AG04450 (cell line): ENCODE measurements around the gene MS4A15. TPM values are rescaled to one million over a fixed set of nuclear protein-coding genes. Genes with fewer than 3 reads are reported as not detected.

Experiments
- CTCF ChIA-PET: fragments of 300-600, 350-600 bp; formaldehyde crosslinking; extraction: SDS; loops from one replicate; lab custom pipeline; 2022; ENCODE audit warnings: antibody characterized with exemption, inconsistent platforms; lab: Charles Lee
- POLR2A ChIA-PET: fragments of 350-600 bp; formaldehyde crosslinking; extraction: SDS; loops from one replicate; lab custom pipeline; 2021; ENCODE audit warnings: antibody characterized with exemption, inconsistent platforms; lab: Yijun Ruan, JAX
- DNase-seq: peaks from one replicate; pipeline ENCODE4 v3.0.0-alpha.2; 2011; ENCODE audit warnings: low read depth, low spot score
- H3K27ac ChIP-seq: one replicate; pipeline ENCODE4 v1.5.1; 2012; ENCODE audit warnings: low read depth, low read length, control low read depth
- H3K27me3 ChIP-seq: one replicate; pipeline ENCODE4 v1.6.0; 2012; ENCODE audit warnings: low read length; ENCODE audit not compliant: control insufficient read depth, insufficient read depth
- H3K4me3 ChIP-seq: 2 replicates; pipeline ENCODE4 v1.5.1; 2011; ENCODE audit warnings: mild to moderate bottlenecking, low read depth, low read length, control low read depth
- H3K9me3 ChIP-seq: 2 replicates; pipeline ENCODE4 v1.5.1; 2012; ENCODE audit warnings: low read length; ENCODE audit not compliant: control insufficient read depth, insufficient read depth
- polyA plus RNA-seq: library from polyadenylated mRNA; depleted of rRNA; stranded (reverse); fragments of >200 nt; gene quantifications from 2 replicates; pipeline ENCODE4 v1.2.3, GENCODE V29; 2011; rRNA removed
- TF ChIP-seq, protein P1 (sequence below): IDR thresholded peaks from 2 replicates; pipeline ENCODE4 v1.5.1; 2011; ENCODE audit warnings: low read depth, low read length, control low read depth, inconsistent platforms

MS4A15 gene
- polyA plus RNA-seq, 1 experiment = not detected

DNA sequence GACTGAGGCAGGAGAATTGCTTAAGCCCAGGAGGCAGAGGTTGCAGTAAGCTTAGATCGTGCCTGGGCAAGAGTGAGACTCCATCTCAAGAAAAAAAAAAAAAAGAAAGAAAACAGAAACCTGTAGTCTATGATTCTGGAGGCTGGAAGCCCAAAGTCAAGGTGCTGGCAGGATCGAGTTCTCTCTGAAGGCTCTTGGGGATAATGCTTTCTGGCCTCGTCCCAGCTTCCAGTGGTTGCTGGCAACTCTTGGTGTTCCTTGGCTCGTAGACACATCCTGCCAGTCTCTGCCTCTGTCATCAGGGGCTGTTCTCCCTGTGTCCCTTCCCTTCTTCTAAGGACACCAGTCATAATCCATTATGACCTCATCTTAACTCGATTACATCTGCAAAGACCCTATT is 68.5 kb downstream of the MS4A15 start:
- ChIA-PET CTCF (interaction anchor here (1.0 to 17.5 kb wide), 3 partner anchors 62 to 75 kb away, joined by 3 to 317 read pairs (median 4); no protein-coding TSS in a partner anchor), POLR2A (no interaction called here)
- TF ChIP-seq, protein P1, sequence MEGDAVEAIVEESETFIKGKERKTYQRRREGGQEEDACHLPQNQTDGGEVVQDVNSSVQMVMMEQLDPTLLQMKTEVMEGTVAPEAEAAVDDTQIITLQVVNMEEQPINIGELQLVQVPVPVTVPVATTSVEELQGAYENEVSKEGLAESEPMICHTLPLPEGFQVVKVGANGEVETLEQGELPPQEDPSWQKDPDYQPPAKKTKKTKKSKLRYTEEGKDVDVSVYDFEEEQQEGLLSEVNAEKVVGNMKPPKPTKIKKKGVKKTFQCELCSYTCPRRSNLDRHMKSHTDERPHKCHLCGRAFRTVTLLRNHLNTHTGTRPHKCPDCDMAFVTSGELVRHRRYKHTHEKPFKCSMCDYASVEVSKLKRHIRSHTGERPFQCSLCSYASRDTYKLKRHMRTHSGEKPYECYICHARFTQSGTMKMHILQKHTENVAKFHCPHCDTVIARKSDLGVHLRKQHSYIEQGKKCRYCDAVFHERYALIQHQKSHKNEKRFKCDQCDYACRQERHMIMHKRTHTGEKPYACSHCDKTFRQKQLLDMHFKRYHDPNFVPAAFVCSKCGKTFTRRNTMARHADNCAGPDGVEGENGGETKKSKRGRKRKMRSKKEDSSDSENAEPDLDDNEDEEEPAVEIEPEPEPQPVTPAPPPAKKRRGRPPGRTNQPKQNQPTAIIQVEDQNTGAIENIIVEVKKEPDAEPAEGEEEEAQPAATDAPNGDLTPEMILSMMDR = no peak
- no peak for DNase-seq
- Histone ChIP-seq H3K27me3 (peaks cover 31% of the 10 kb centered on the region), H3K9me3 (no peaks in the 10 kb centered on the region), H3K4me3 (no peak overlapping the region), H3K27ac (no peak overlapping the region)

DNA sequence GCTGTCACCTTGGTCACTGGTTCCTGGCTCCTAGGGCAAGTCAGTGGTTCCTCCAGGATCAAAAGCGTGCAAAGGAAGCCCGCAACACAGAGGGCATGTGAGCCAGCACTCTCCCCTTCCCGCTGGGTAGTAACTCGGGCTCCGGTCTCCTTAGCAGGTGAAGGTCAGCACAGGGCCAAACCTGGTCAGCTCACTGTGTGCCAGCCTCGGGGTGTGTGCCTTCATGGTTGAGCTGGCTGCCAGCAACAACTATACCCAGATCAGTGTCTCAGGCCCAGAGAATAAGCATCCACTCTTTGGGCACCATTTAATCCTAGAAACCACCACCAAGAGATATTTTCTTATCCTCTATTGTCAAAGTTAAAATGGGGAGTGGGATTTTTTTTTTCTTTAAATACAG is 69.1 kb downstream of the MS4A15 start:
- TF ChIP-seq, protein P1 = no peak
- ChIA-PET POLR2A (no interaction called here), CTCF (interaction anchor here (1.0 to 17.5 kb wide), 3 partner anchors 61 to 74 kb away, joined by 3 to 317 read pairs (median 295); no protein-coding TSS in a partner anchor)
- no peak for DNase-seq
- Histone ChIP-seq H3K4me3 (no peak overlapping the region), H3K9me3 (no peaks in the 10 kb centered on the region), H3K27me3 (peaks cover 33% of the 10 kb centered on the region), H3K27ac (no peak overlapping the region)

Other genes with a start within 250 kb of the MS4A15 start
- not detected in 2 replicates for gene MS4A13, start 241.5 kb upstream of the MS4A15 start, polyA plus RNA-seq
- not detected in 2 replicates for gene MS4A8, start 57.3 kb upstream of the MS4A15 start, polyA plus RNA-seq
- not detected in 2 replicates for gene MS4A18, start 32.1 kb upstream of the MS4A15 start, polyA plus RNA-seq
- gene MS4A10, start 28.5 kb downstream of the MS4A15 start, polyA plus RNA-seq = not detected in 2 replicates
- gene CCDC86, start 85.2 kb downstream of the MS4A15 start, polyA plus RNA-seq = 15.2 and 17.9 TPM in 2 replicates
- gene PTGDR2, start 99.1 kb downstream of the MS4A15 start, polyA plus RNA-seq = 0.84 and 0.92 TPM in 2 replicates
- gene ZP1, start 110.7 kb downstream of the MS4A15 start, polyA plus RNA-seq = 0.48 and 0.65 TPM in 2 replicates
- 25.1 and 33.6 TPM in 2 replicates for gene PRPF19, start 149.7 kb downstream of the MS4A15 start, polyA plus RNA-seq
- gene TMEM109, start 157.3 kb downstream of the MS4A15 start, polyA plus RNA-seq = 36.2 and 44.5 TPM in 2 replicates
- gene TMEM132A, start 167.6 kb downstream of the MS4A15 start, polyA plus RNA-seq = 25.9 and 36.0 TPM in 2 replicates
- gene SLC15A3, start 195.3 kb downstream of the MS4A15 start, polyA plus RNA-seq = 4.8 and 9.1 TPM in 2 replicates
- gene CD6, start 214.8 kb downstream of the MS4A15 start, polyA plus RNA-seq = not detected in 2 replicates